GM21526 (cell line): ENCODE results near the gene PGK1.
"Not testable (repeated sequence)": the region's sequence is repeated elsewhere in the genome, so short reads cannot be mapped to it uniquely, and the experiment has no call there.

Experiments used
- ATAC-seq: cut with Tn5 transposase; IDR thresholded peaks from one replicate; pipeline ENCODE4 v1.9.1; 2021; ENCODE audit warnings: moderate library complexity; ENCODE audit not compliant: unreplicated experiment, low FRiP score

PGK1 gene

GRCh38 chrX:78111140-78111931, 7.3 kb downstream of the PGK1 start:
- ATAC-seq: no peak

GRCh38 chrX:78116365-78116764, 12.3 kb downstream of the PGK1 start:
- no peak for ATAC-seq

DNA sequence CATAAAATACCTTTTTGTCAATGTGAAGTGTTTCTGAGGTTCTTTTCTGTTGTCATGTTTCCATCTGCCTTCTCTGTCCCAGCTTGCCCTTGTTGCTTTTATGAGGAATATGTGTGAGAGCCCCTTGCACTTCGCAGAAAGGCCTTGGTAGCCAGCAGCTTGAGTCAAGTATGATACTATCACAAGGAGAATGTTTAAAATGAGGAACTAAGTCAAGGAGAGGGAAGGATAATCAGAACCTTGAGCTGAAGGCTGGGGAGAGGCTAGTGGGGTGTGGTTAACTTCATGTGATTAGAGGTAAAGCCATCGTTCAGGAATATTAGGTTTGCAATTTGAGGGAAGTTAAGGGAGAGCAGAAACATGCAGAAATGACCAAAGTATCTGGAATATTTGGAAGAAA, 12.7 kb downstream of the PGK1 start:
- no peak for ATAC-seq

DNA sequence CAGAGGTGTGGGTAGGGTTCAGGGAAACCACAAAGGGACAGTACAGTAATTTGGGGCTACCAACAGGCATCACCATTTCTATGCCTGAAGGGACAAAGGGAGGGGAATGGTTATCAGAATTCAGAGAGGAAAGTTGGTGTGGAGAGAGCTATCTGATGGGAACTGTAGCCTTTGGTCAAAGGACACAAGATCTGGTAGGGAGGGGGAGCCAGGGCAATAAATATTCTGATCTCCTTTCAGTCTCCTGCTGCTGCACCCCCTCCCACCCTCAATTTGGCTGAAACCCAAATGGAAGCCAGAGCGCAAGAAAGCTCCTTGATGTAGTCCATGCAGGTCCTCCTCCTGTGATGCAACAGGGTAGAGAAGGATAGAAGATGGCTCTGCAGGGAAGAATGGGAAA, 14.6 kb downstream of the PGK1 start:
- no peak for ATAC-seq

GRCh38 chrX:78119521-78120227, 15.6 kb downstream of the PGK1 start:
- ATAC-seq: no peak

DNA sequence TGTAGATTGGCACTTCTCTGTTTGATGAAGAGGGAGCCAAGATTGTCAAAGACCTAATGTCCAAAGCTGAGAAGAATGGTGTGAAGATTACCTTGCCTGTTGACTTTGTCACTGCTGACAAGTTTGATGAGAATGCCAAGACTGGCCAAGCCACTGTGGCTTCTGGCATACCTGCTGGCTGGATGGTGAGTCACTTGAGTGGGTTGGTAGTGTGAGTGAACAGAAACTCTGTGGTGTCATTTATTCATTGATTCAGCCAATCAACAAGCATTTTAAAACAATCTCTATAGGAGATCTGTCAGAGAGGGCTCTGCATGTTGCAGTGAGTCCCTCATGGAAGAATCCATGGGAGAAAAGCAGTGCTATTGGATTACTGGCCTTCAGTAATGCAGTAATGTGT, 19.1 kb downstream of the PGK1 start:
- ATAC-seq: no peak

DNA sequence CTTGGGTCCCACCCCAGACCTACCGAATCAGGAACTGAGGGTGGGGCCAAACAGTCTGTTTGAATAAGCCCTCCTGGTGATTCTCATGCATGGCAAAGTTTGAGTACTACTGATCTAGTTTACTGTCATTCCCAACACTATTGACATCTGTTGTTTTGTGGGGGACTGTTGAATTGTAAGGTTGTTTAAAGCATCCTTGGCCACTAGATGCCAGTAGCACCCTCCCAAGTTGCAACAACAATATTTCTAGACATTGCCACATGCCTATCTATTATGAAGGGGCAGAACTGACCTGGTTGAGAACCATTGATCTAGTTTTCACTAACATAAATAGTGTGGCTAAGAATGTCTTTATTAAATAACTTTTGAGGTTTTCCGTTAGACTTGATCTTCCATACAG, 20.3 kb downstream of the PGK1 start:
- no peak for ATAC-seq

GRCh38 chrX:78125148-78125547, 21.1 kb downstream of the PGK1 start:
- no peak for ATAC-seq

GRCh38 chrX:78125781-78126180, 21.7 kb downstream of the PGK1 start:
- ATAC-seq: not testable (repeated sequence)

DNA sequence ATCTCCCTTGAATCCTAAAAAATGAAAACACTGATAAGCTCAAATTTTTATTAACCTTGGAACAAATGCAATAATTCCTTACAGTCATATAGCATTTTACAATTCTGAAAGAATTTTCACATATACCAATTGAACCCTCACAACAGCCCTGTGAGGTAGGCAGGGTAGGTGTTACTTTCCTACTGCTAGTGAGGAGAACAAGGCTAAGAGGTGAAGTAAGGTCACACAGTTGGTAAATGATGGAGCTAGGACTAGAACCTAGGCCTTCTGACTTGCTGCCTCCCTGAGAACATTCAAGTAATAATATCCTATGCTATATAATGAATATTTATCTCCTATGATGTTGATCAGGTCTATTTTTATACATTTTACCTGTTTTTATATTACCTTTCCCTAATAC, 25.7 kb downstream of the PGK1 start:
- ATAC-seq: no peak

GRCh38 chrX:78130396-78130795, 26.3 kb downstream of the PGK1 start:
- ATAC-seq: no peak

- ATAC-seq: no peak
Measured at GRCh38 chrX:78131117-78131516, 27.1 kb downstream of the PGK1 start.

- no peak for ATAC-seq
Measured at GRCh38 chrX:78133238-78133960, 29.4 kb downstream of the PGK1 start.

- ATAC-seq: peak; percentile 89
Measured at GRCh38 chrX:78139160-78140123, 35.4 kb downstream of the PGK1 start, which contains the start of gene TAF9B. TSS of gene TAF9B (minus strand) at chrX:78139650. CDS start at chrX:78139611, 39 bp downstream.

GRCh38 chrX:78140206-78140605, 36.2 kb downstream of the PGK1 start:
- ATAC-seq: no peak

GRCh38 chrX:78147002-78147540, 43.0 kb downstream of the PGK1 start:
- ATAC-seq: not testable (repeated sequence)

DNA sequence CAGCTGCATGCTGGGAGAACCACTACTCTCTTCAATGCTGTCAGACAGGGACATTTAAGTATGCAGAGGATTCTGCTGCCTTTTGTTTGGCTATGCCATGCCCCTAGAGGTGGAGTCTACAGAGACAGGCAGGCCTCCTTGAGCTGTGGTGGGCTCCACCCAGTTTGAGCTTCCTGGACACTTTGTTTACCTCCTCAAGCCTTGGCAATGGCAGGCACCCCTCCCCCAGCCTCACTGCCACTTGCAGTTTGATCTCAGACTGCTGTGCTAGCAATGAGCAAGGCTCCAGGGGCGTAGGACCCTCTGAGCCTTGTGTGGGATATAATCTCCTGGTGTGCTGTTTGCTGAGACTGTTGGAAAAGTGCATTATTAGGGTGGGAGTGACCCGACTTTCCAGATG, 53.3 kb downstream of the PGK1 start:
- not testable (repeated sequence) for ATAC-seq

GRCh38 chrX:78157846-78158245, 53.8 kb downstream of the PGK1 start:
- ATAC-seq: not testable (repeated sequence)

DNA sequence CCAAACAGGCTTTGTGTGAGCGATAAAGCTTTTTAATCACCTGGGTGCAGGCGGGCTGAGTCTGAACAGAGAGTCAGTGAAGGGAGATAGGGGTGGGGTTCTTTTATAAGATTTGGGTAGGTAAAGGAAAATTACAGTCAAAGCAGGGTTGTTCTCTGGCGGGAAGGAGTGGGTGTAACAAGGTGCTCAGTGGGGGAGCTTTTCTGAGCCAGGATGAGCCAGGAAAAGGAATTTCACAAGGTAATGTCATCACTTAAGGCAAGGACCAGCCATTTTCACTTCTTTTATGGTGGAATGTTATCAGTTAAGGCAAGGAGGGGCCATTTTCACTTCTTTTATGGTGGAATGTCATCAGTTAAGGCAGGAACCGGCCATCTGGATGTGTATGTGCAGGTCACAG, 56.7 kb downstream of the PGK1 start:
- not testable (repeated sequence) for ATAC-seq

DNA sequence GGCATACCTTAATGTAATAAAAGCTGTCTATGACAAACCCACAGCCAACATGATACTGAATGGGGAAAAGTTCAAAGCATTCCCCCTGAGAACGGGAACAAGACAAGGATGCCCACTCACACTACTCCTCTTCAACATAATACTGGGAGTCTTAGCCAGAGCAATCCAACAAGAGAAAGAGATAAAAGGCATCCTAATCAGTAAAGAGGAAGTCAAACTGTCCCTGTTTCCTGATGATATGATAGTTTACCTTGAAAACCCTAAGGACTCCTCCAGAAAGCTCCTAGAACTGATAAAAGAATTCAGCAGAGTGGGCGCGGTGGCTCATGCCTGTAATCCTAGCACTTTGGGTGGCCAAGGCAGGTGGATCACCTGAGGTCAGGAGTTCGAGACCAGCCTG, 59.1 kb downstream of the PGK1 start:
- not testable (repeated sequence) for ATAC-seq
